NOMO-1 (cell line): Measurements from ENCODE around the gene MBNL1.

Experiments
- DNase-seq, 2 experiments: peaks; one replicate each; lab custom pipeline; 2025; ENCODE audit not compliant: unreplicated experiment in 2 of 2; lab: John Stamatoyannopoulos, UW

MBNL1 gene, protein sequence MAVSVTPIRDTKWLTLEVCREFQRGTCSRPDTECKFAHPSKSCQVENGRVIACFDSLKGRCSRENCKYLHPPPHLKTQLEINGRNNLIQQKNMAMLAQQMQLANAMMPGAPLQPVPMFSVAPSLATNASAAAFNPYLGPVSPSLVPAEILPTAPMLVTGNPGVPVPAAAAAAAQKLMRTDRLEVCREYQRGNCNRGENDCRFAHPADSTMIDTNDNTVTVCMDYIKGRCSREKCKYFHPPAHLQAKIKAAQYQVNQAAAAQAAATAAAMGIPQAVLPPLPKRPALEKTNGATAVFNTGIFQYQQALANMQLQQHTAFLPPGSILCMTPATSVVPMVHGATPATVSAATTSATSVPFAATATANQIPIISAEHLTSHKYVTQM

DNA sequence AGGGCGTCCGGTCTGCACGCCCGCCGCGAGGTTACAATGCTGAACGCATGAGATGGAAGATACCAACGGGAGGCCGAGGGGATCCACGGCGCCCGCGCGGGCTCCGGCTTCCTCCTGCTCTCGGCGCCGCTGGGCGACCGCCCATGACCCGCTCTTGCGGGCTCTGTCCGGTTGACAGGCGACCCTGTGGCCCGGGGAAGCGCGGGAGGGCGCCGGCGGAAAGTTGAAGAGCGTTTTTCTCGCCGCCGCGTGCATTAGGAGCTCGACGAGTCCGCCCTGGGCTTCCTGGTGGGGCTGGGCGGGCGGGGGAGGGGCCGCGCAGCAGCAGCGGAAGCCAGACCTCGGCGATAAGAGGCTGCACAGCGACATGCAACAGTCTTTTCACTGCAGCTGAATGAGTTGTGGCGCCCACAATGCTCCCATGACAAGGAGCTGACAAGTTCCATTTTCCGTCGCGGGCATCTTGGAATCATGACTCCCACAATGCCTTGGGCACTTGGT, at the start of gene MBNL1:
Gene MBNL1, plus strand, starts transcription at position 375 of the 501 bp plus-strand sequence. CDS start 31,265 bp downstream, outside the sequence.
- DNase-seq = peak in 1 of 2 experiments; percentile 87

DNA sequence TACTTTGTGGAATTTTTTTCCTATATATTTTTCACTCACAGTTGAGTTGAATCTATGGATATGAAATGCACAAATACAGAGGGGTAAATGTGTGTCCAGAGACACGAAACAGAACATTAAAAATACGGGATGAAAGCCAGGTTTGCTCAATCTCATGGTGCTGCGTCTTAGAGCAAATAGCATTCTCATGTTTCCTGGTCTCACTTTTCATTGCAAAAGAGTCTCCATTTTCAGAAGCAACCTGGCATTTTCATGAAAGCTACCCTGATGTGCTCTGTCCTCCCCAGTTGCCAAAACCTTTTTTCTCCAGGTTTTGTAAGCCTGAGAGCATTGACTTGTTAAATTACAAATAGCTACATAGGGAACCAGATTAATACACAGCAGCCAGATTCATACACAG, 49.5 kb upstream of the MBNL1 start:
- no peak for DNase-seq

DNA sequence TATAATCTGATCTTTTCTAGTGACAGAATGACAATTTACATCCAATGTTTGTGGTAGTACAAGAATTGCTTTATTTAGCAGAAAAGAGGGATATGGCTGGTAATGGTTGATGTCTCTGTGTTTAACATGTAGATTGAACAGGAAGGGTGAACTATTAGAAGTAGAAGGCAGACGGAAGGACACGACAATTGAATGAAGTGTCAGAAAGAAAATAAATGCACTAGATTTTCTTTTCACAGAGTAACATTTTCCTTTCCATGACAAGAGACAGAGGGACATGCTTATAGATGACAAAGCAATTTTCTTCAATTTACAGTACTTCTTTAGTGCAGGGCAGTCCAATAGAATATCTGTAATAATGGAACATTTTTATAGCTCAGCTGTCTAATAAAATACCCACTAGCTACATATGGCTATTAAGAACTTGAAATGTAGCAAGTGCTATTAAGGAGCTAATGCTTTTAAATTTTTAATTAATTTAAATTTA, 48.9 kb upstream of the MBNL1 start:
- DNase-seq = no peak

DNA sequence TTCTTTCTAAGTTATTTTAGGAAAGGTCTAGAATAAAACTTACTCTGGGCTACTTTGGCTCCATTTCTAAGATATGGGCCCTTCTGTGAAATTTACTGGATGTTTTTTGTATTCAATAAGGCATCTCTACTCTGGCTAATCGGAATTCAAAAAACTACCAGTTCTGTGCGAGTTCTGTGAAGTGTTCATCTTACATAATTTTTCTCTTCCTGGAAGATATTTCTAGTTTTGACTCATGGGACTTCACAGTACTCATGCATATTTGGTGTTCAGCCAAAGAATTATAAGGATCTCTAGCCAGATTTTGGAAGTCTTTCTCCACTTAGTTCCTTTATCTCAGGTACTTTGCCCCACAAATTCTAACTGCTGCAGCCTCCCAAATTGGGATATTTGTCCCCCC, 46.4 kb upstream of the MBNL1 start:
- no peak for DNase-seq

DNA sequence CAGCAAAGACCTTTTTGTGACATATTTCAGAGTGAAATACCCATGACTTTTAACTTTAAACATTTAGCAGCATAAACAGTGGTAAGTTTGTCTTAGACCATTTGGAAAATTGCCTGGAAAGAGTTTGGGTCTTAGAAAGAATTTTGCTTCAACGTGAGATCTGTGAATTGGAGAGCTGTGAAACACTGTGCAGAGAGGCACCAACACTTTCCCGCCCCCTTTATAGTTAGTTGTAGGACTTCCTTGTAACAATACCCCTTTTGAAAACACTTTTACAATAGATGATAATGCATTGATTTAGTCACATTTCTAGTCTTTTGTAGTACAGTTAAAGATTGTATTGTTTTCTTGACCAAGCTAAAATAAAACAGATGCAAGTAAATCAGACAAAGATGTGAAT, 43.5 kb upstream of the MBNL1 start:
- no peak for DNase-seq

DNA sequence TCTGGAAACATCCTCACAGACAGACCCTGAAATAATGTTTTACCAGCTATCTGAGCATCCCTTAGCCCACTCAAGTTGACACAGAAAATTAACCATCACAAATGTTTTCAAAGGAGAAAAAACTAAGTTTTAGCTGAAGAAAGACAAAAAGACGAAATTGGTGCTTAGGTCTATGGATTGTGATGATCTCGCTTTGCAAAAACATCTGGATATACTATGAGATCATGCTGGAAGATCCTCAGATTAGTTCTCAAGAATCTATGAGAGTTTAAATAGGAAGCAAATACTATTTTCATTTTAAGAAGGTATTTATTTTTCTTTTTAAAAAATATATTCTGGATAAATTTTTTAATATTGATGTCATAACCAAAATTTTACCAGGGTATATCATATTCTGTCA, 42.6 kb upstream of the MBNL1 start:
- DNase-seq = no peak

DNA sequence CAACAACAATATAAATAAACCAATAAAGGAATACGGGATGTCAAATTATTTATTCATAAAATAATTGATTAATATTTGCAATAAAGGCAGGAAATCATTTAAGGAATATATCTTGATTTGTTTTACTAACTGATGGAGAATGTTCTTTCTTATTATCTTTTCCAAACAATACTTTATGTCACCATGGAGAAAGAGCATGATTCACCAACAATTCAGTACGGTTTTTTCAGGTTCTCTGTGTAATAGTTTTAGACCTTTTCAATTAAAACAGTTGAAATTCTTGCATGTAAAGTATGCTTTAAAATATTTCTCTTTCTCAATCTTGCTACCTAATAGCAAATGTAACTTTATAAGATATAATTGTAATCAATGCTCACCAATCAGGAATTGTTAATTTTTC, 41.7 kb upstream of the MBNL1 start:
- no peak for DNase-seq

DNA sequence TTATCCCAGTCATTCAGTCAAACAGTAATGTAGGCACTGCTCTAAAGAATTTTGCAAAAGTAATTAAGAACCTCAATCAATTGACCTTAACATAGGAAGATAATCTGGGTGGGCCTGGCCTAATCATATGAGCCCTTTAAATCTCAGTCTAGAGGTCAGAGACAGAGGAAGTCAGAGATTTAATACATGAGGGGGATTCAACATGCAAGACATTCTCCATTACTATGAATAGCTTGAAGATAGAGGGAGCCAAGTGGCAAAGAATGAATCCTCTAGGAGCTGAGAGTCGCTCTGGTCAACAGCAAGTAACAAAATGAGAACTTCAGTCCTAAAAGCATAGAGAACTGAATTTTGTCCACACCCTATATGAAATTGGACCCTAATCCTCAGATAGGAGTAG, 39.0 kb upstream of the MBNL1 start:
- no peak for DNase-seq

DNA sequence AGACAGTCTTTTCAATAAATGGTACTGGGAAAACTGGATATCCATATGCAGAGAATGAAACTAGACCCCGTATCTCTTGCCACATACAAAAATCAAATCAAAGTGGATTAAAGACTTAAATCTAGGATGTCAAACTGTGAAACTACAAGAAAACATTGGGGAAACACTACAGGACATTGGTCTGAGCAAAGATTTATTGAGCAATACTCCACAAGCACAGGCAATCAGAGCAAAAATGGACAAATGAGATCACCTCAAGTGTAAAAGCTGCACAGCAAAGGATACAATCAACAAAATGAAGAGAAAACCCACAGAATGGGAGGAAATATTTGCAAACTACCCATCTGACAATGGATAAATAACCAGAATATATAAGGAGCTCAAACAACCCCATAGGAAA, 38.4 kb upstream of the MBNL1 start:
- peak in 1 of 2 experiments; percentile 80 for DNase-seq

DNA sequence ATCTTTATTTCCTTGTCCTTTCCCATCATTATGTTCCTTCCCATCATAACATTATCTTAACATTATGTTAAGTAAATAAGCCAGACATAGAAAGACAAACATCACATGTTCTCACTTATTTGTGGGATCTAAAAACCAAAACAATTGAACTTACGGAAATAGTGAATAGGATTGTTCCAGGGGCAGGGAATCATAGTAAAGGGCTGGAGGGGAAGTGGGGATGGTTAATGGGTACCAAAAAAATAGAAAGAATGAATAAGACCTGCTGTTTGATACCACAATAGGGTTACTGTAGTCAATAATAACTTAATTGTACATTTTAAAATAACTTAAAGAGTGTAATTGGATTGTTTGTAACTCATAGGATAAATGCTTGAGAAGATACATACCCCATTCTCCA, 36.7 kb upstream of the MBNL1 start:
- no peak for DNase-seq

DNA sequence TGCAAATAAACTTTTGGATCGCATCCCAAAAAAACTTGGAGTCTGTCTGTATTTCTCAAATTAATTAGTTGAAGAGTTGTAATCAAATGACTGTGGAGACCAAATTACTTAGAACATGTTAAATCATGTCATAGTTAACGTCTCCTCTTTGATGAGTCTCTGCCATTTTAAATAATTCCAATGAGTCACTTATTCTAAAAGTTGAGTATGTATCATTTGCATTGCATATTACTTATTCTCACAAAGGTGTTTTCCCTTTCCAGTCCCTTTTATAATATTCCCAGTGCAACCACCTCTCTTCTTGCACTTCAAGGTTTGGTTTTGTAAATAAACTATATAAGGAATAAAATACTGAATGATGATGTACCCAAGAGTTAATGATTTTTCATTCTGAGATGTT, 36.0 kb upstream of the MBNL1 start:
- no peak for DNase-seq

DNA sequence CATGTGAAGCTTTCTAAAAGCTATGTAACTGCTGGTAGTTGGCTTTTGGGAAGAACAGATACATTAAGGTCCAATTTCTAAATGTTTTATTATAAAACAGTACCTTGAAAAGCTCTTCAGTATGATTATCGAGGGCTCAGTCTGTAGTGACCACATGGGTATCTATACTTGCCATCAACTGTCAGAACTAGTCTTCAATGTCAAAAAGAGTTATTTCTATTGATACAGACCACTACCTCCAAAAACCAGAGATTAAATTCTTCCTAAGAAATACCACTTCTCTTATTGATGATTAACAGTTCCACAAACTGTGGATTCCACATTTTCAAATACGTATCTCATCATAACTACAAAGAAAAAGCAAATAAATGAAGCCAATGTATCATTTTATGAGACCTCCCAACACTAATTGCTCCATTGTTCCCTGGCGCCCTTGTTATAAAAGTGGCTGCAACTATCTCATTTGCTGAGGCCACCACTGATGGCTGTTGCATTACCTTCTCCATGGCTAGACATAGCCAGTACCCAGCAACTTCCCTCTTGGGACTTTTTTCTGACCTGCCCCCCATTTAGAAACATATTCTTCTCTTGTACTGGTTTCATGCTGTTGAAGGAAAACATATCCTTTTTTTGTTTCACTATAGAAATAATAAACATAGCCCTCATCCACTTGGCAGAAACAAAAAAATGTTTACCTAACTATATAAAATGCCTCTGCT, 33.9 kb upstream of the MBNL1 start:
- DNase-seq = peak; percentile 70 to 85

DNA sequence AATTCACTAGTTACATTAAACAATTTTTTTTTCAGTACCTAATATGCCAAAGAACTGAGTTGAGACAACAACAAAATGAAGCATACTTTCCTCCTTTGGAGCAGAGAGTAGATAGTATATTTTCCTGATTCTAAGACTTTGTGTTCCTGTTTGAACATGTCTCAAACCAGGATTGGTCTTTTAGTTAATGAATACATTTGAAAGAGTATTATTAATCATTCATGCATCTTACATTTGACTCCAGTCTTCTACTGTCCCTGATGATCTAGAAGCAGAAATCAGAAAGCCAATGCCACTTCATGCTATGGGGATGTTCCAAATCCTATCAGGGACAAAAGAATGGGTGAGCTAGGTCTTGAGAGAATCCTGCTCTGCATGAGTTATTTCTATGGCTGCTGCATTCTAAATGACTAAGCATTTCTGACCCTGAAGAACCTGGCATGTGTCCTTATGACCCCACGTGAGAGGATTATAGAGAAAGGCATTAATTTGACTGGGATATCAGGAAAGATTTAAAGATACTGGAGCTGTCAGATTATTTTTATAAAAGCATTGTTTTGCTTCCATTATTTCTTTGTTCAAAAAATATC, 32.9 kb upstream of the MBNL1 start:
- DNase-seq = peak in 1 of 2 experiments; percentile 85

DNA sequence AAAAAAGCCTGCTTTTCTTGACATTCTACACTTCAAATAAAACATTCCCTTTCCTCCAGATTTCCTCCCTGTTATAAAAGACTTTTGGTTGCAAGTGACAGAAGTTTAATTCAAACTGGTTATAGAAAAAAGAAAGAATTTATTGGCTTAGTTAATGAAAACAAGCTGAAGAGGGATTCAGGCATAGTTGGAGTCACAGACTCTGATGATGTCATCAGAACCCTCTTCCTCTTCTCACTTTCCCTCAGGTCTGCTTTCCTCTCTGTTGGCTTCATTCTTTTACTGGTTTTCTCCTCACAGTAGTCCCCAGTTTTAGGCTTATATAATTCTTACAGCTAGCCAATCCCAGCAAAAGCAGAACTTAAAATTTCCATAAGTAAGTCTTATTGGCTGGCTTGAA, 32.0 kb upstream of the MBNL1 start:
- peak; percentile 72 to 96 for DNase-seq

DNA sequence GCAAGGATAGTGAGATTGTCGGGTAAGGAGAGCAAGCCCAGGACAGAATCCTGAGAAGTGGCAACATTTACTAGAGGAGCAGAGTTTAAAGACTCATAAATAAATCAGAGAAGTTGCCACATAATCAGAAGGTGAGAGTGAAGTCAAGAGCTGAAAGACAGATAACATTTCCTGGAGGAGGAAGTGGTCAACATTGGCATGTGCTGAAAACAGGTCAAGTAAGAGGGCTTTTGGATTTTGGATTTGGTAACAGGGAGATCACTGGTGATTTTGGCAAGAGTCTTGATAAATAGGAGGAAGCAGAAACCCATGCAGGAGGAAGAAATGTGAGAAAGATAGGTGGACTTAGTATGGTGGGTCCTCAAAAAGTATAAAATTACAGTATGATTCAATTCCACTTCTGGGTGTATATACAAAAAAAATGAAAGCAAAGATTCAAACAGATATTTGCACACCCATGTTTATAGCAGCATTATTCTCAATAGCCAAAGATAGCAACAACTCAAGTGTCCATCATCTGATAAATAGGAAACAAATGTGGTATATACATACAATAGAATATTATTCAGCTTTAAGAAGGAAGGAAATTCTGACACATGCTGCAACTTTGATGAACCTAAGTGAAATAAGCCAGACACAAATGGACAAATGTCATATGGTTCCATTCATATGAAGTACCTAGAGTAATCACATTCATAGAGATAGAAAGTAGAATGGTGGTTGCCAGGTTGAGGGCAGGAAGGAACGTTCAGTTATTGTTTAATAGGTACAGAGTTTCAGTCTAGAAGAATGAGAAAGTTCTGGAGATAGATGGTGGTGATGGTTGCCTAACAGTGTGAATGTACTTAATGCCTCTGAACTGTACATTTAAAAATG, 27.3 kb upstream of the MBNL1 start:
- DNase-seq = peak; percentile 83 to 98

DNA sequence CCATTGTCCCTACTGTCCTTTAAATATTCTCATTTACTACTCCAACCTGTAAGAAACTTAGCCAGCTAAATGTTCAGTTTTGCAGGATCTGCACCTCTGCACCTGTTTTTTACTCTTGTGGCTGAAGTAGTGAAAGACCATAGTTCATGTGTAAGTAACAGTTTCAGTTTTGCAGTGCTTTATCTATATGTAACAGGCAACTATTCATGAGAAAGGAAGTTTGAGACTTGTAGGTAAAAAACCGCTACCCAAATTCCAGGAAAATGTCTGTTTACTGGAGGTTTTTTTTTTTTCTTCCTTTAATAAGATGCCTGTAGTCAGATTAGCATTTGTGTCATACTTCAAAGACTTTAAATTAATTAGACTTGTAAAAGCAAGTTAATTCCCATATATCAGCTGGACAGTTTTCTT, 25.4 kb upstream of the MBNL1 start:
- DNase-seq = no peak

DNA sequence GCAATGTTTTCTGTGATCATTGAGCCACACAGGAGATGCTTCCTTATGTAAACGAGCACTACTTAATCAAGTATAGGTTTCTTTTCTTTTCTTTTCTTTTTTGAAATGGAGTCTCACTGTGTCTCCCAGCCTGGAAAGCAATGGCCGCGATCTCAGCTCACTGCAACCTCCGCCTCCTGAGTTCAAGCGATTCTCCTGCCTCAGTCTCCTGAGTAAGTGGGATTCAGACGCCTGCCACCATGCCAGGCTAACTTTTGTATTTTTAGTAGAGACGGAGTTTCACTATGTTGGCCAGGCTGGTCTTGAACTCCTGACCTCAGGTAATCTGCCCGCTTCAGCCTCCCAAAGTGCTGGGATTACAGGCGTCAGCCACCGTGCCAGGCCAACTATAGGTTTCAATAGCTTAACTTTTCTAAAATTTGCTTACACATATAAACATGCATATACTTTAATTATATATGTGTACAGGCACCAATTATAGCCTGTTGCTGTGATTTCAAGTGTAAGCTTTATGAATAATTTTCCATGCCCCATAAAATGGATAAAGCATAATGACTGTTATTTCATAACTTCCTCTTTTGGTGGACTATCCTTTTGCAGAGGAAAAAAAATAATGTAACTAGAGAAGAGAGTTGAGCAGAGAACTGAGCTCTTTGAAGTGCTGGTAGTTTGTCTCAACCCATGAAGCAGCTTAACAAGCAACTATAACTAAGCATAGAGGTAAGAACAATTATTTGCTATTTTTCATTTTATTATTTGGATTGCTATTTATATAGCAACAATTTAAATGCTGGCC, 24.8 kb upstream of the MBNL1 start:
- peak; percentile 92 to 99 for DNase-seq

DNA sequence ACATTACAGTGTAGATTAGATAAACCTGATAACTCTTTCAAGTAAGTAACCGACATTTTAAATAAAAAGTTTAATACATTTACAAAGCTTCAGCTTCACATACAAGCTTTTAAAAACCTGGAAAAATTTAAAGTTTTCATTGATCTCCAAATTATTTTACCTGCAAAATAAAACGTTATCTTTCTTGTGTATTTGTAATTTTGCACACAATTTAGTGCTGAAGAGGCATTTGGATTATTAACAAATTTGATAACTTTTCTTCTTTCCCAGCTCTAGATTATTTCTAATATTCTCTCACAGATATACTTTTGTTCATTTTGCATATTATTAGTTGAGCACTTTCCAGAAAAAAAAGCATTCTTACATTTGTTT, 24.2 kb upstream of the MBNL1 start:
- DNase-seq = no peak

DNA sequence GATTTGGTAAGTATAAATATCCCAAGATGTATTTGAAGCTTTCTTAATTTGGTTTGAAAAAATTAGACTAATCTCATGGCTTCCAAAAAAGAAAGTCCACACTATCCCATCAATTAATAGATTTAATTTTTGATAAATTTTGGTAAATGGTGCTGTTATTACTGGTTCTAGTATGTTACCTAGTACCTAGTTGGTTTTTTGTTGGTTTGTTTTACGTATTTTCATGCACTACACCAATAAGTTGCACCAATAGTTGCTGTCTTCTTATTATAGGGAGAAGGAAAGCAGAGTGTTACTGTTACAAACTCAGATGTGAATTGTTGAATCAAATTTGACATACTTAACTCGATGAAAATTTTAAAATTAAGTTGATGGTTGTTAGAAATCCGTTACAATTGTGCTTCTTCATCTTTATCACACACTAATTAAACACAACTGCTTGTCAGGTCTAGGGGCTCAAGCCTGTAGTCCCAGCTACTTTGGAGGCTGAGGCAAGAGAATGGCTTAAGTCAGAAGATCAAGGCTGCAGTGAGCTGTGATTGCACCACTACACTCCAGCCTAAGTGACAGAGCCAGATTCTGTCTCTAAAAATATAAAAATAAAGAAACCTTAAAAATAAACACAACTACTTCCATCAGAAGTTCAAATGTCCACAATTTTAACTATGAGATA, 23.1 kb upstream of the MBNL1 start:
- peak; percentile 71 to 81 for DNase-seq
